ENCODE data around the gene NFXL1. TPM values are rescaled to one million over a fixed set of nuclear protein-coding genes. Genes with fewer than 3 reads are reported as not detected.

Gene NFXL1
- total RNA-seq, 1 experiment from 2014 or later, result 4.3 TPM

DNA sequence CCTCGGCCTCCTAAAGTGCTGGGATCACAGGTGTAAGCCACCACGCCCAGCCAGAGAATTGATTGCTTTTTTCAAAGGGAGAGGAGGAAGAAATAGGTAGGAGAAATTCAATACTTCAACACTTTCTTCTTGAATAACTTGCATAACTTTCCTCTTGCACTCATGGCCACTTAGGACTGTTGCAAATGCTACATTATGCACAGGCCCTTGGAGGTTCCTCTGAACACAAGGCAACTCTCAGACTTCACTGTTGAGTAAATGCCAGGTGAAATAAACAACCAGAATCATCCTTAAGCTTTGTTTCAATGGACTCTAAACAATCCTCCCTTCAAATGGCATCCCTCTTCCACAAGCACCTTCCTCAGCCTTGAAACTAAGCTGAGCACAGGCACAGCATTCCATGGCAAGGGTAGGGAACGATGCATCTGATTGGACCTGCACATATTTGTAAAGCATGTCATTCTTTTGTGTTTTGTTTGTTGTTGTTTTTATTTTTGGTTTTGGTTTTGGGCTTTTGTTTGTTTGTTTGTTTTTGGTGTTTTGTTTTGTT is 104.7 kb downstream of the NFXL1 start:
- in situ Hi-C loops (cut with HindIII; ENCODE audit: low pct_unique_long_range_greater_than_20kb, low sequenced_read_pairs), result no loop called here
- no peak for DNase-seq (ENCODE audit: low read depth, low spot score)

DNA sequence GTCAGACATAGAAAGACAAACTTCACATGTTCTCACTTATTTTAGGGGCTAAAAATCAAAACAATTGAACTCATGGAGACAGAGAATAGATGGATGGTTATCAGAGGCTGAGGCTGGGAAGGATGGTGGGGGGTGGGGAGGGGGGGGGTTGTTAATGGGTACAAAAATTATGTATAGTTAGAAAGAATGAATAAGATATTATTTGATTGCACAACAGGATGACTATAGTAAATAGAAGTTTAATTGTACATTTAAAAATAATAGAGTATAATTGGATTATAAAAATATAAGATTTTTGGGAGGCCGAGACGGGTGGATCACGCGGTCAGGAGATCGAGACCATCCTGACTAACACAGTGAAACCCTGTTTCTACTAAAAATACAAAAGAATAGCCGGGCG is 109.8 kb downstream of the NFXL1 start:
- no peak for DNase-seq (ENCODE audit: low read depth, low spot score)
- in situ Hi-C loops (cut with HindIII; ENCODE audit: low pct_unique_long_range_greater_than_20kb, low sequenced_read_pairs), result no loop called here

DNA sequence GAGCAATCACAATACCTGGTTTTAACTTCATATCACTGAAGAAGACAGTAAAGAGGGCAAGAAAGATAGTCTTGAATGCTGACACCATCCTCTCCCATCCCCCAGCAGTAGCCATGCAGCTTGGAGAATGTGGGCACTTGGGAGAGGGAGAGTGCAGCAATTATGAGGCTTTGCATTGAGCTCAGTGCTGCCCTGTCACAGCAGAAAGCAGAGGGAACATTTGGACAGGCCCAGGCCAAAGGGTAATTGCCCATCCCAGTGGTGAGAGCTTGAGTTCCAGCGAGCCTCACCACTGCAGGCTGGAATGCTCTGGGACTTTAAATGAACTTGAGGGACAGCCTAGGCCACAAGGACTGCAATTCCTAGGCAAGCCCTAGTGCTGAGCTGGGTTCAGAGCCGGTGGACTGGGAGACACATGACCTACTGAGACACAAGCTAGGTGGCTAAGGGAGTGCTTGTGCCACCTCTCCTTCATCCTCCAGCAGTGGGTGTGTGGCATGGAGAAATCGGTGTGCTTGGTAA is 112.8 kb downstream of the NFXL1 start:
- in situ Hi-C loops (cut with HindIII; ENCODE audit: low pct_unique_long_range_greater_than_20kb, low sequenced_read_pairs), result no loop called here
- DNase-seq (ENCODE audit: low read depth, low spot score), result no peak

DNA sequence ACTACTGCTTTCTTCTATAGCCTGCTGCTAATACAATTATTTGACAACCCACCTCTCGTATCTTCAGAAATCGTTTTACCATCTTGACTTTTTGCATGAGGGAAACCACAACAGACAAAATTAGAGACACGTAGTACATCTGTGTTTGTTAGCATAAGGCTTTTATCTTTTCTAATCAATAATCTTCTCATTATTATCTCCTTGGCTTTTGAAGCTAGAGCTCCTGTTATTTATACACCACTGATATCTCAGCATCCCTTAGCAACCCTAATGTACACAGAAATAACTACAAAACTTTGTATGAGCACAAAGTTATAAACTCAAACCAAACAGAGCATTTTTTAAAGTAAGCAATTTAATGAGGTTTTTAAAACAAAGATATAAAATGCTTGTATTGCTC is 116.2 kb downstream of the NFXL1 start:
- DNase-seq (ENCODE audit: low read depth, low spot score), result no peak
- in situ Hi-C loops (cut with HindIII; ENCODE audit: low pct_unique_long_range_greater_than_20kb, low sequenced_read_pairs), result no loop called here

Other genes with a start within 250 kb of the NFXL1 start
- gene CORIN, start 76.5 kb downstream of the NFXL1 start, total RNA-seq (2014; rRNA removed; shearing (Covaris generic)), result 0.03 TPM in 1 of 2 replicates, not detected in the other
- 0.05 and 0.35 TPM in 2 replicates for gene CNGA1, start 102.1 kb upstream of the NFXL1 start, total RNA-seq (2014; rRNA removed; shearing (Covaris generic))
- gene NIPAL1, start 102.2 kb upstream of the NFXL1 start, total RNA-seq (2014; rRNA removed; shearing (Covaris generic)), result 0.13 and 0.40 TPM in 2 replicates
- 0.13 TPM in 1 of 2 replicates, not detected in the other for gene TXK, start 219.7 kb upstream of the NFXL1 start, total RNA-seq (2014; rRNA removed; shearing (Covaris generic))